HG03575 (cell line): ENCODE results near the gene ZNF892.
"Not testable (repeated sequence)": the region's sequence is repeated elsewhere in the genome, so short reads cannot be mapped to it uniquely, and the experiment has no call there.

ENCODE experiments used
- ATAC-seq: cut with Tn5 transposase; IDR thresholded peaks from one replicate; pipeline ENCODE4 v1.9.1; 2021; ENCODE audit not compliant: unreplicated experiment, insufficient number of reproducible peaks, low FRiP score; ENCODE audit errors: extremely low read depth

ZNF892 gene

DNA sequence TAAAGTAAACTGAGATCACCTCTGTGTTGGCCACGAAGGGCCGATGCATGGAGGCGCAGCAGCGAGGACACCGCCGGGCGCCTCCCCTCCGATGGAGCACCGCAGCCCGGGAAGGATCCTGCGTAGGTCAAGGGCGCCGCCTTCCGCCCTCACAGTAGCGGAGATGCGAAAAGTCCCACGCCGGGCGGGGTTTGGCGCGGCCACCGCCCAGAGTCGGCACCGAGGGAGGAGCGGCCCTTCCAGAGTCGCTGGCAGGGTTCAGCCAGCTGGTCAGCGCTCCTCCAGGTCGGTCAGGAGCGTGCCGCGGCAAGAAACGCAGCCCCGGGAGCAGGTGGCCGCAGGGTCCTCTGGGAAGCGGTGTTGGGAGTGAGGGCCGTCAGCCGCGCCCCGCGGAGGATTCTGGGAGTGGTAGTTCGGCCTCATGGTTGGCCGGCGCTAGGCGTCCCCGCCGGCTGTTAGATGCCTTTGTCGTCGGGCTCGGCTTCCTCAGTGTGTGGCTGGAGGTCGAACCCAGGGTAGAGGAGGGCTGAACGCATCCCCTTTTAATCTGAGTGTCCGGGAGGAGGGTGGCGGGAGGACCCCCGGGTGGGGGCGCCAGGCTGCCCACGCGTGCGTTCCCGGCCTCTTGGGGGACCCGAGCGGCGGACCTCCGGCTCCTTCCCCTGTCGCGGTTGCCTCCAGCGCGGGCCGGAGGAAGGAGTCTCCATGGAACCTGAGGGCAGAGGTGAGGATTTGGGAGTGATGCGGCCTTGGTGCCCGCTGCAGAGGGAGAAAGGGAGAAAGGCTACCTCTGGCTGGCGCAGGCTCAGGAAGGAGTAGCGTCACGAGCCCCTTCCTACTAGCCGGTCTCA lies at the start of gene ZNF892:
TSS of gene ZNF892 (plus strand) at position 411 of the 851 bp plus-strand sequence. CDS start at position 706, 295 bp downstream.
- peak; percentile 92 for ATAC-seq

DNA sequence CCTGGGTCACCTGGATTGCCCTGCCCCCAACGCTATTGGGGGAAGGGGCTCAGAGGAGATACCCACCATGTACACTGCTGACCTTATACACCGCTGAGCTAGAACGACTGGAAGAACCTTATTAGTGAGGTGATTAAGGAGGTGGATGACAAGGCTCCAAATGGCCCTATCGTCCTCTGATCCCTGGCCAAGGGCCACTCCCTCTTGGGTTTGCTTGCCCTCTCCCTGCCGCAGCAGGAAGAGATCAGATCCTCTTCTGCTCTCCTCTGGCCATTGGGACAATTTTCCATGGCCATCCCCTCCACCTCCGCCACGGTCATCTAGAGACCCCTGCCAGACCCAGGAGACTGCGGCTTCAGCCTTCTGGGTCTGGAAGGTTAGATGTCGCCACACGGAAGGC lies 48.9 kb upstream of the ZNF892 start:
- ATAC-seq: no peak

DNA sequence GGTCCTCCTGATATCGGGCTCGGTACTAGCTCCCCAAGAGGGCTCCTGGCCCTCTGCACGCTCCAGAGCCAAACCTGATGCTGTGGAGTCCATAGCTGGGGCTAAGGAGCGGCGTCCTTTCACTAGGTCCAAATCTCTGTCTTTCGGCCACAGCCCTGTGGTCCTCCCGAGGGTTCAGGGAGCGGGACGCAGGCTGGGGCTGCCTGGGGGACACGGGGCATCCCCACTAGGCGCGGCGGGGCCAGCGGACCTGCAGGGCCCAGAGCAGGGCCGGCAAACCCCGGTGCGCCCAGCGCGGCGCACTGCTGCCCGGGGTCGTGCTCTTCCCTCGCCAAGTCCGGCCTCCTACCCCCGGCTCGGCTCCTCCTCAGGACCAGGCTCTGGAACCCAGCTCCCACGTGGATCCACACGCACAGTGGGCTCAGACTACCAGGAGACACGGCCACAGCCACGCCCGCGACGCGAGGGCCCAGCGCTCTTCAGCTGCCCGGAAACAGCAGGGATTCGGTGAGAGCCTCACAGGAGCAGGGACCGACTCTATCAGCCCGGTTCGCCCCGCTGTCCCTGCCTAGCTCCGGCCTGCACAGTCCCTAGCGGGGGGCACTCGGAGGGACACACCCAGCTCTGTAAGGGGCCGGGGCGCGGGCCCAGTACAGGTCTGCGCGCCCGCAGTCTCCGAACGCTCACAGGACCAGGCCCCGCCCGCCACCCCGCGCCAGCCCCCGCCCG lies 48.3 kb upstream of the ZNF892 start:
- ATAC-seq: no peak

DNA sequence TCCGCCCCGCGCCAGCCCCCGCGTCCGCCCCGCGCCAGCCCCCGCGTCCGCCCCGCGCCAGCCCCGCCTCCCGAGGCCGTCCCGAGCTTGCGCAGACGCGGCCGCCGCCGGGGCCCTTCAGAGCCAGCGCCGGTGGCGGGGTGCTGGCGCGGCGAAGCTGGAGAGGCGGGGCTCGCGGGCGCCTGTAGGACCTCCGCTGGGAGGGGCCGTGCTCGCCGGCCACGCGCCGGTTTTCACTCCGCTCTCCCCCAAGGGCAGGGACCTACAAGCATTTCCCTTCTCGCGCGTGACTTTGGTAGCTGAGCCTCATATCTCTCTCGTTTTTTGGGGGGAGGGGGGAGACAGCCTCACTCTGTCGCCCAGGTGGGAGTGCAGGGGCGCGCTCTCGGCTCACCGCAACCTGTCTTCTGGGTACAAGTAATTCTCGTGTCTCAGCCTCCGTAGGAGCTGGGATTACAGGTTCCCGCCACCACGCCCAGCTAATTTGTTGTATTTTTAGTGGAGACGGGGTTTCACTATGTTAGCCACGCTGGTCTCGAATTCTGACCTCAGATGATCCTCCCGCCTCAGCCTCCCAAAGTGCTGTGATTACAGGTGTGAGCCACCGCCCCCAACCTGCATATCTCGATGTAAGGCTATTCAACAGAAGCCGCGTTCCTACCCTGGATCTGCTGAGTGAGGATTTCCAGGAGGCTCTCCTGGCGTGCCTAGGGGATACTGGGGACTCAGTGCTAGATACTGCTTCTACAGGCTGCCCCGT lies 47.5 kb upstream of the ZNF892 start, which contains the start of gene ZNF514:
TSS of gene ZNF514 (minus strand) at position 159 of the 760 bp plus-strand sequence. CDS start 6,595 bp downstream, outside the sequence.
- ATAC-seq: peak; percentile 44

DNA sequence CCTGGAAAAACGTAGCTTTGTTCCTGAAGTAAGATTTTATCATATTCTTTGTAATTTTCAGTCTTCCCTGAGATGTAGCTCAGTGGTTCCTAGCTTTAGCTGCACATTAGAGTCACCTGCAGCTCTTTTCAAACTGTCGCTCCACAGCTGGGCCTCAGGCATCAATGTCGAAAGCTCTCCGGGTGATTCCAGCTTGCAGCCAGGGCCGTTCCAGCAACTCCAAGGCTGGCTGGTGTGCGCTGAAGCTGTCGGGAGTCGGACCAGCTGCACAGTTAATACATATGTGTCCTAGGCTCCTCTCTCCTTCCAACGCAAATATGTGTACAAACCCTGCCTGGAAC lies 42.3 kb upstream of the ZNF892 start:
- ATAC-seq: no peak

DNA sequence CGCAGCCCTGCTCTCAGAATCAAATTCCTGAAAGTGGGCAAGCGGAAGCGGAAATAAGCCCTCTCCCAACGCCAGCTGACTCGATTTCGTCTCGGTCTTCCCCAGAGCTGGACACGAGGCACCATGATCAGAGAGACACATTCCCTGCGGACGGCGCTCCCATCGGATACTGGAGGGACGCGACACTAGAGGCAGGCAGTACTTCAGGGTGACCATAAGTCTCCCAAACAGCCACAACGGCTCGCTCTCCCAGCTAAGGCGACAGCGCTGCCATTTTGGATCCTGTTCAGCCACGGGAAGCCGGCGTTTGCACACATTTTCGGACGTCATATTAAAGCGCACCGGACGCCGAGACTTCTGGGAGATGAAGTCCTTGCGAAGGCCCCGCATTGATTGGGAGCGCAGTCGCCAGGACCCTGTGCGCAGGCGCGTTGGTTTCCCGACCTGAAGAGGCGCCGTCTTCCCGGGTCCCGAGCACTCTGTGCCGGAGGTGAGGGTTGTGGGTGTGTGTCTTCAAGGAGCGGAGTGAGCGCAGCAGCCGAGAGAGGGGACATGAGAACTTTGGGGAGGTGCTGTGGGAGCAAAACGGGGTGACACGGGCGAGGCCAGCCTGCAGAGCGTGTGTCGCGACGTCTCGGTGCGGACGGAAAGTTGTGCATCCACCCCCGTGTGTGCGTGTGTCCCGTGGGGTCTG lies 41.8 kb upstream of the ZNF892 start, which contains the start of gene ZNF2:
TSS of gene ZNF2 (plus strand) at position 439 of the 694 bp plus-strand sequence. CDS start 10,418 bp downstream, outside the sequence.
- ATAC-seq: peak; percentile 82

DNA sequence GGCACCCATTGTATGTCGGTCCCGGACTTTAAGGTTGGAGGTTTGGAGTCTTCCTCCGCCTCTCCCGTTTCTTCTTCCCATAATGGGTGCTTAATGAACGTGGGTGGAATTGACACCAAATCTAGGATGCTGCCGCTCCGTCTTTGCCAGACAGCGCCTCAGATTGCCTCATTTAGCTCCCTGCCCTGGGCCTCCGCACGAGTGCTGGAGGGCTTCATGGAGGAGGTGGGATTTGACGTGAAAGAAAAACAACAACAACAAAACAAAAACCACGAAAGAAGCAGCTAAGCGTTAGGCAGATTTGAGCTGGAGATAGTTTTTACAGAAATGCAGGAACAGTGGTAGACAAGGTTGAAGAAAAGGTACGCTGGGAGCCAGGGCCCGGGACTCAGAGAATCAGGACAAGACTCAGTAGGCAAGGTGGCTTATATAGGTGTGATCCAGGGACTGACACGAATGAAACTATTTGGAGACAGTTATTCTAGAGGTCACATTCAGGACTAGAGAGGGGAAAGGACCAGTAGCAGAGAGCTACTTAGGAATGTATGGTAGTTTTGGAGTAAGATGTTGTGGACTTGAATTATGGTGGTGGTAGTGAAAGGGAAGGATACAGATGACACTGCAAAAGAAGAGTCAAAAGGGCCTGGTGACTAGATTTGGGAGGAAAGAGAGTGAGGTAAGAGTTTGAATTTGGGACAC lies 41.1 kb upstream of the ZNF892 start:
- no peak for ATAC-seq

DNA sequence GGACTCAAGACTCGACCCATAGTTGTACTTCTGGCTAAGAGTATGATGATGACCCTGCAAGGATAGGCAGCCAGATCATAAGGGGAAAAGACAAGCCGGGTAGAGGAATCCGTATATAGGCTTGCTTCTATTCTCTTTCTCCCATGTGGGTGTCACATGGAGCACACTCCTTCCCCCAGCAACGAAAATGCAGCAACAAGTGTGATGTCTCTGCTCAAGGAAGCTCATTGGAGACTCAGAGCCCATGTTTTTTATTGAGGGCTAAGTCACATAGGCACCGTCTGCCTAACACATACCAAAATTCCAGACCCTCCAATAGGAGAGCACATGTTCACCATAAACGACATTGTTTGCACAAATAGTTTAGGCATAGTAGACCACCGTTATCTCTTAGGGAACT lies 35.4 kb upstream of the ZNF892 start:
- no peak for ATAC-seq

DNA sequence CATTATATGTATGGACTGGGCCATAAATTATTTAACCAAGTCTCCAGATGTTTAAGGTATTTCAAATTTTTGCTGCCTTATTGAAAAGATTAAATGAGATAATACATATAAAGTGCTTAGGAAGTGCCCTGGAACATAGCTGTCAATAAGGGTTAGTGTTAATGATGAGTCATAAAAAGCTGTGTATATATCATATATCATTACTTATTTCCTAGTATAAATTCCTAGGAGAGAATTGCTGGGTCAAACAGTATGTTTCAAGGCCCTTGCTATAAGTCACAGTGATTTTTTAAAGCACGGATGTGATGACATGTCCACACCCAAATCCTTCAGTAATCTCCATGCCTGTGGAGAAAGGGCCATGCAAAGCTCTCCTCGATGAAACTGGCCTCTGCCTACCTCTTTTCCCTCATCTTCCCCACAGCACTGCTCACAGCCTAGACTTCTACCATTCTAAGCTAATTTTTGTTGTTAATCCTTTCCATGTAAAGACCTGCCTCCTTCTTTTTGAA lies 33.2 kb upstream of the ZNF892 start:
- no peak for ATAC-seq

DNA sequence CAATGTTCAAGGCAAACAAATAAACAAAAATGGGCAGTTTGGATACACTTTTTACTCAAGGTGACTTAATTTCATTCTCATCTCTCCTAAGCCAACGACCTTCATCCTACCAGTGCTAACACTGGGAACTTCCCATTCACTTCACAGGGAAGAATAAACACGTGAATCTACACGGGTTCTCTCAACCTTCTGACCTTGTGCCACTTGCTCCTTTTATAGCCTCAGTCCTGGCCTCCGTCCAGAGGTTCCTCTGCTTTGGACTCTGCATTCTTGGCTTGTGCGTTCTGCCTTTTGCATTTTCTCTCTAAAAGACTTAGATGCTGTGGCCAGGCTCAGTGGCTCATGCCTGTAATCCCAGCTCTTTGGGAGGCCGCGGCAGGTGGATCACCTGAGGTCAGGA lies 27.9 kb upstream of the ZNF892 start:
- no peak for ATAC-seq

DNA sequence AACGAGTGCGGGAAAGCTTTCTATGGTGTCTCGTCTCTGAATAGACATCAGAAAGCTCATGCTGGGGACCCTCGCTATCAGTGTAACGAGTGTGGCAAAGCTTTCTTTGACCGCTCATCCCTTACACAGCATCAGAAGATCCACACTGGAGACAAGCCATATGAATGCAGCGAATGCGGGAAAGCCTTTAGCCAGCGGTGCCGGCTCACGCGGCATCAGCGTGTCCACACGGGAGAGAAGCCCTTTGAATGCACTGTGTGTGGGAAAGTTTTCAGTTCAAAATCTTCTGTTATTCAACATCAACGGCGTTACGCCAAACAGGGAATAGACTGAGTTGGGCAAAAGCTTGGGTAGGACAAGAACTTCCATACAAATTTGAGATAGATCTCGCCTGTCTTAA lies 25.5 kb upstream of the ZNF892 start:
- ATAC-seq: no peak

DNA sequence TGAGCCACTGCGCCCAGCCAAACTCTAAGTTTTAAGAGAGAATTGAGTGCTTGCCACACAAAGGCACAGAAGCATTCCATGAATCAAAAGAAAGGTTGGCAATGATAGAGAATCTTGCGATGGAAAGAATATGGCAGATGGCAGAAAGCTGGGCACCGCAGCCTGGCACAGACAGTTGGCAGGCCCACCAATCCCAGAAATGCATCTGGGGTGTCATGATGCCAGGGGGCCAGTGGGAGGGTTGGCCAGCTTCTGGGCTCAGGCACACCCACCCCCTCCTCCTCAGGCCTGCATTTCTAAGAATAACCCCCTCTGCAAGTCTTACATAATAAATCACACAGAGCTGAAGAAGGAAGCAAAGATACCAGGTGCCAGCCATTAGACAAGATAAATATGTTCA lies 22.1 kb upstream of the ZNF892 start:
- ATAC-seq: no peak

DNA sequence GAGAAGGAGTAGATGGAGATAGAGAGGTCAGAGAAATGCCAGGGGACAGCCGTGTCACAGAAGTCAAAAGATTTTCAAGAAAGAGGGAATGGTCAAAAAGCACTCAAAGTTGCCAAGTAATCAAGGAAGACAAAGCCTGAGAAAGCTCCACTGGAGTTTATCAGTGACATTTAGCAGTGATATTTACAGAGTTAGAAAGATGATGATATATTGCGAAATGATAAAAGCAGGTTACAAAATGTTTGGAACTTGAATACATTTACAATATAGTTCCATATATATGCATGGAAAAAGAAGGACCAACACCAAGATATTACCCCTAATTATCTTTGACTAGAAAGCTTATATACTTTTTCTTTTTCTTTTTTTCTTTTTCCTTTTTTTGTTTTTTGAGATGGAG lies 21.3 kb upstream of the ZNF892 start:
- no peak for ATAC-seq

DNA sequence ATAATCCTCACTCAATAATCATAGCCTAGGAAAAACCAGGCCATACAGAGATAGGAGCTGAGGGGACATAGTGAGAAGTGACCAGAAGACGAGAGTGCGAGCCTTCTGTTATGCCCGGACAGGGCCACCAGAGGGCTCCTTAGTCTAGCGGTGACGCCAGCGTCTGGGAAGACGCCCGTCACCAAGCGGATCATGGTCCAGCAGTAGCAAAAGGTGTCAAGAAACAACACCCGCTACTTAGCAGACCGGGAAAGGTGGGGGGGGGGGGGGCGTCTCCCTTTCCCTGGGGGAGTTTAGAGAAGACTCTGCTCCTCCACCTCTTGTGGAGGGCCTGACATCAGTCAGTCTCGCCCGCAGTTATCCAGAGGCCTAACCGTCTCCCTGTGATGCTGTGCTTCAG lies 14.4 kb upstream of the ZNF892 start:
- not testable (repeated sequence) for ATAC-seq

DNA sequence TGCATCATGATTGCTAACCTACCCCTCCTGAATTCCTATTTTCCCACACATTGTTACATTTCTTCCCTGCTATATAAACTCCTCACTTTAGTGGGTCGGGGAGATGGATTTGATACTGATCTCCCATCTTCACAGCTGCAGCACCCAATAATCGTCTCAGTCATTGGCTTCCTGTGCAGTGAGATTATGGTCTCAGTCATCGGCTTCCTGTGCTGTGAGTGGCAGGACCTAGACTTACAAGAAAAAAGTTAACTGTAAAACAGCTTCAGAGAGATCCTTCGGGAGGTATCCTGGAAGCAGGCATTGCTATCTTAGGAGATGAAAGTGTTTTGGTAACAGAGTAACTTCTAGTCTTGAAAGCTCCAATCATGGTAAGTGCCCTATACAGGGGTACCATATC lies 3.4 kb upstream of the ZNF892 start:
- ATAC-seq: no peak

DNA sequence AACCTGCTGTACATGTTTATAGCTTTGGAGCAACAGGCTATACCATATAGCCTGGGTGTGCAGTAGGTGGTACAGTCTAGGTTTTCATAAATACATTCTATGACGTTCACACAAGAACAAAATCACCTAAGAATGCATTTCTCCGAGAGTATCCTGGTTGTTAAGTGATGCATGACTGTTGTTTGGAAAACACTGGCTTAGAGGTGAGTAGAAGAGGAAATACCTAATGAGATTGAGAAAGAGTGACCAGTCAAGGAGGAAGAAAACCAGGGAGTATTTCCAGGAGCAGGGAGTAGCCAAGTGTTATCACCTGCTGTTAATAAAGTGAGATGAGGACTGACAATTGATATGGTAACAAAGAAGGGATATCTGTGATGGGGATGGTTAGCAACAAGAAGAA lies 2.9 kb upstream of the ZNF892 start:
- no peak for ATAC-seq

DNA sequence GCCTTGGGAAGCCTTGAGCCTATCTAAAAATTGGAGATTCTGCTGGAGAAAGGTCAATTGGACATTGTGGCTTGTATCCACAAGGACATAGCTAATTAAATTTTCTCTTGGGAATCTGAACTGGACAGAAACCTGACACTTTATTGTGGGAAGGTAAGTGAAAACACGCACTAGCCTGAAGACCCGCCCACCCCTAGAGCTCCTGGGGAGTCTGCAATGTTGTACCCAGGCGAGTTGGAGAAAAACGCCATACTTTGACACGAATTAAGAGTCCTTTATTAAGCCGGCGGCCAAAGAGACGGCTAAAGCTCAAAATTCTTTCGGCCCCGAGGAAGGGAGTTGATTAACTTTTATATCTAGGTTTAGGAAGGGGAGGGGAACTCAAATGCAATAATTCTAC lies 1.2 kb upstream of the ZNF892 start:
- ATAC-seq: no peak

DNA sequence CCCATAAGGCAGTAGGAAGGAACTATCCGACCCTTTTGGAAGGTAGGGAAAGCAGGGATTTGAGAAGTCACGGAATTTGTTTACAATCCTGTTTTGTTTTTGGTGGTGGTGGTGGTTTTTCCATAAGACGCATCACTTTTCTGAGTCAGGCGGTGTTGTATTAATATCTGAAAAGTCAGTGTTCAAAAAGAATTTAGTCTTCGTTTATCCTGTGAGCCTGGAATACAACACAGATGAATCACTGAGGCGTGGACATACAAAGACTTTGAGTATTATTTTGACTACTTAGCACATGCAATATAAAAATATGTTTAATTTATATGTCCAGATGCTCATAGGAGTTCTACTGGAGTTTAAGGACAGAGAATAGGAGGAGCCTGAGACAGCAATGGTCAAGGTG lies 785 bp downstream of the ZNF892 start:
- no peak for ATAC-seq
